HG02884 (cell line): ENCODE measurements around the gene VCL.
"Not testable (repeated sequence)": the region's sequence is repeated elsewhere in the genome, so short reads cannot be mapped to it uniquely, and the experiment has no call there.

ENCODE experiments used
- ATAC-seq: cut with Tn5 transposase; IDR thresholded peaks from one replicate; pipeline ENCODE4 v1.9.1; 2021; ENCODE audit warnings: mild to moderate bottlenecking, moderate library complexity; ENCODE audit not compliant: unreplicated experiment

The VCL gene

DNA sequence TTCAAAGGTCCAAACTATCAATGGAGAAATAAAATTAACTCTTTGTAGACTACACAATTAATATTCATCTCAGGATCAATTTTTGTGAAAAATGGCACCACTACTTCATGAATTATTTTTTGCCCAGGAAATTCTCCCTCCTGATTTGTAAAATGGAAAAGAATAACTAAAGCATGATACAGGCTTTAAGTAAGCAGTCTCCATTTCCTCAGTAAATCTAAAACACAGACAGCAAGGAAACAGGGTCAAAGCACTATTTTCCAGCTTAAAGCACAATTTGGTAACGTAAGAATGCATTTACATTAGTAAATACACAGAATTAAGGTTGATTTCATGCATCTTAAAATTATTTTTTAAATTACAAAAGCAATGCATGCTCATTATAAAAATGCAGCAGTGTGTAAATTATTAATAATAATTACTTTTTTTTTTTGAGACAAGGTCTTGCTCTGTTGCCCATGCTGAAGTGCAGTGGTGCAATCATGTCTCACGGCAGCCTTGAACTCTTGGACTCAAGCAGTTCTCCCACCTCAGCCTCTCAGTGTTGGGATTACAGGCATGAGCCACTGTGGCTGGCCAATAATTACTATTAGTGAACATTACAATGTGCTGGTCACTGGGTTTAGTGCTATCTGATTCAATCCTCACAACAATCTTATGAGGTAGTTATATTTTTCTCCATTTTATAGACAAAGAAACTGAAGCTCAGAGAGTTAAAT lies 26.1 kb upstream of the VCL start:
- no peak for ATAC-seq

- ATAC-seq: no peak
These were observed 24.5 kb upstream of the VCL start for GRCh38 chr10:73973427-73973826.

DNA sequence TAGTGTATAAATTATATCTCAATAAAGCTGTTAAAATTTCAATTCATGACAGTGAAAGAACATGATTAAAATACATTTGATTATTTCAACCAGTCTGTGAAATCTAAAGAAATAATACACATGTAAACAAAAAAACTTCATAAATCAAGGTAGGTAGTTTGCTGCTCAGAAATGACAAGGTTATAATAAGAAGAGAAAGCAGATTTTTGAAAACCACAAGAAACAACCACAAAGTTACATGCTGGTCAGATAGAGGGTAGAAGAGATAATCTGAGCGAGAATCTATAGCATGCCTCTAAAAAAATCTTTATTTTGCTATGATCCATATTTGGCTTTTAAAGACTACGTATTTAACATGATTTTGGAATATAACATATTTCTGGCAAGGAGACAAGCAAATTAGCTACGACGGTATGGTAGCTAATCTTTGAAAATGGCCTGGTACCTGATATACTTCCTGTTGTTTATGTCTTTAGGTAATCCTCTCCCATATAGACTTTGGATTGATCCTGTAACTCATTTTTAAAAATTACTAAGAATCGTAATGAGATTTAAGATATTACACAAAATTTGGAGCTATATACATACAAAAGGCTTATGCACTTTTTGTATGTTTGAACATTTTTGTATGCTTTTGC lies 23.5 kb upstream of the VCL start:
- ATAC-seq: no peak

- no peak for ATAC-seq
These were observed 22.5 kb upstream of the VCL start for GRCh38 chr10:73975388-73975787.

- ATAC-seq: no peak
These were observed 18.6 kb upstream of the VCL start for GRCh38 chr10:73979141-73979808.

GRCh38 chr10:73979809-73980433 lies 18.0 kb upstream of the VCL start:
- ATAC-seq: no peak

GRCh38 chr10:73981812-73982211 lies 16.1 kb upstream of the VCL start:
- ATAC-seq: no peak

DNA sequence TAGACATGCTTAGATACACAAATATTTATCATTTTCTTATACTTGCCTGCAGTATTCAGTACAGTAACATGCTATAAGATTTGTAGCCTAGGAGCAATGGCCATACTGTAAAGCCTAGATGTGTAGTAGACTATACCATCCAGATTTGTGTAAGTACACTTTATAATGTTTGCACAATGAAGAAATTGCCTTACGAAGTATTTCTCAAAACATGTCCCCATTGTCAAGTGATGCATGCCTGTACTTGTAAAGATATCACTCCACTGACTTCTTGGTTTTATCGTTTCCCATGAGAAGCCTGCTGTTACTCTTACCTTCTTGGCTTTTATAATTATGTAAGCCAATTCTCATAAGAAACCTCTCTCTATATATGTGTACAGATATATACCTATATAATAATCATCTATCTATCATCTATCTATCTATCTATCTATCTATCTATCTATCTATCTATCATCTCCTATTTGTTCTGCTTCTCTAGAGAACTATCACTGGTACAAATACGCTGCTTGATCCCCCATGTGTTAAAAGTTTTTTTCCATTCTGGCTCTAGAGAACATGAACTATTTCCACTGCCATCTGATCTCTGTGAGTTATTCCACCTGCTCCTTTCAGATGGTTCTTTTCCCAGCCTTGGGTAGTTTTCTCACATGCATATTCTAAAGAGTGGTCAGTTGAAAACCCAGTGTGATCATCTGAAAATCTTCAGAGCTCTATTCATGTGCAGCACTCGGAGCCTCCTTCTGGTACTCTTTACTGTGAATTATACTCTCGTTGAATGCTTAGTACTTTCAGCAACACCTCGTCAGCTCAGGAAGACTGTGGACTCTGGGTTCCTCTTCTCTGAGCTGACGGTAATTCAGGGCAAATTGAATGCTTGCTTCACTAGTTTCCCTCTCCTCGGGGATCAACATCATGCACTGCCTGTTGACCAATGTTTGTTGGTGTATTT lies 14.5 kb upstream of the VCL start:
- ATAC-seq: no peak

DNA sequence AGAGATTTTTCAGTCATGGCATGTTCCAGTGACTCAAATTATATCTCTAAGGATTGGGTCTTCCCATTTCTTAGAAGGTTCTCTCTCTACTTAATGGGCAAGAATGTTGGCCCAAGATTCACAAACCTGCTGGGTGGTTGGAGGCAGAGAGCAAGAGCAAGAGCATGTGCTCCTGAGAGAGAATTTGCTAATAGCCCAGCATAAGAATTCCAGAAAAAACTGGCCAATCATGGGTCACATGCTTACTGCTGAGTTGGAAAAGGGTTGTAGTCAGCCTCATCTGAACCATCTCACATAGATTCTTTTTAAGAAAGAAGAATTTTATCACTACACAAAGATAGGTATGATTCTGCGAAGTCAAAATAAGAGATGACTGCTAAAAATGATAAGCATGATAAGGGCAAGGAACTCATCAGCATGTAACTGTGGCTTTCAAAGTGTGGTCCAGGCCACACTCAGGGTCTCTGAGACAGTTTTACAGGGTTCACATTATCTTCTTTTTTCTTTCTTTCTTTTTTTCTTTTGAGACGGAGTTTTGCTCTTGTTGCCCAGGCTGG lies 8.2 kb upstream of the VCL start:
- no peak for ATAC-seq

DNA sequence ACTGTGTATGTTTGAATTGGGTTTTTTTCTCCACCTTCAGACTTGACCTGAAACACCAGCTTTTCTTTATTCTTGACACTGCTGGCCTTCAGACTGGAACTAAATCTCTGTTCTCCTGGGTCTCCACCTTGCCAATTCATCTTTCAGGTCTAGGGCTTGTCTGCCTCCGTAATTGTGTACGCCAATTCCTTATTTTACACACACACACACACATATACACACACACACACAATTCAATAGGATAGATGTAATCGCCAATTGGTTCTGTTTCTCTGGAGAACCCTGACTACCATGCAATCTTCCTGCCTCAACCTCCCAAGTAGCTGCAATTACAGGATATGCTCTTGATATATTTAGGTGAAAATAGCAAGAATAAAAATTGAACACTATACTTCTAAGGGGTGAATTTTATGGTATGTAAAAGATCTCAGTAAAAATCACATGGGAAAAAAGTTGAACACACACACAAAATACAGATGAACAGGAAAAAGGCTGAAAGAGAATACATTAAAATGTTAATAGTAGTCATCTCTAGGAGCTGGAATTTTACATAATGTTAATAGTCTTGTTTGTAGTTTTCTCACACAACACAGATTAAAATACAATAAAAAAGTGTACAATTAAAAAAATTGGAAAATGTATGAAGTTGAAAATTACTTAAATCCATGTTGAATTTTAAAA lies 6.6 kb upstream of the VCL start:
- no peak for ATAC-seq

GRCh38 chr10:73991884-73992245 lies 6.1 kb upstream of the VCL start:
- no peak for ATAC-seq

- no peak for ATAC-seq
These were observed 4.8 kb upstream of the VCL start for GRCh38 chr10:73992899-73993788.

- ATAC-seq: no peak
These were observed 2.9 kb upstream of the VCL start for GRCh38 chr10:73995035-73995358.

- ATAC-seq: peak; percentile 30
These were observed 492 bp upstream of the VCL start for GRCh38 chr10:73997461-73997786.

- no peak for ATAC-seq
These were observed 660 bp downstream of the VCL start for GRCh38 chr10:73998623-73998928.

DNA sequence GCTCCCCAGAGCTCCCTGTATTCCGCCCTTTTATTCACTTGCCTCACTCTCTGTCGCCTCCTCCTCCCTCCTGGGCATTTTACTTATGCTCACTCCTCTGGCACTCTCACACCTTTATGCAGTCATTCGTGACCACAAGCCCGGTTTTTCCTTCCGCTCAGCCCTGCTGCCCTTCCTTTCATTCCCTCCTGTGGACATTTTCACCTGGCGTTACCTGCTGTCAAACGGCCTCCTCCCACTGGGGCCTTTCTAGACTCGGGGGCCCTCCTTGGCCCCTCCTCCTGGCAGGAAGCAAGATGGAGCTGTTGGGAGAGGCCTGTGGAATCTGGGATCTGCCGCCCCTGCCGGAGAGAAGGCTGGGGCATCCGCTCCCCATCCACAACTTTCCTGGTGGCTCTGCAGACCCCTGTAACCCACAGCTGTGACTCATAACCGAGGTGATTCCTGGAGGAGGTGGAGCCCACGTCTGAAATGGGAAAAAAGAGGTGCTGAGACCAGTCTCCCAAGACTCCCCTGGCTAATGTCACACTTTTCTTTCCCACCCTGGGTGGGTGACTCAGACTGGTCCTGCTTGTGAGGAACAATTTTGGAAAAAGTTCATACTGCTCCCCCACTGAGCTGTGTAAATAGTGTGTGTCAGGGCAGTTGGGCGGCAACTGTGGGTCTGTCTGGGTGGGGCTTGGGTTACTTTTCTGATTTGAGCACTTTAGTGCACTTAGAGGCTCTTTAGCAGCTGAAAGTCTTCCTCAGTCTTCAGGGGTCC lies 1.2 kb downstream of the VCL start:
- no peak for ATAC-seq

DNA sequence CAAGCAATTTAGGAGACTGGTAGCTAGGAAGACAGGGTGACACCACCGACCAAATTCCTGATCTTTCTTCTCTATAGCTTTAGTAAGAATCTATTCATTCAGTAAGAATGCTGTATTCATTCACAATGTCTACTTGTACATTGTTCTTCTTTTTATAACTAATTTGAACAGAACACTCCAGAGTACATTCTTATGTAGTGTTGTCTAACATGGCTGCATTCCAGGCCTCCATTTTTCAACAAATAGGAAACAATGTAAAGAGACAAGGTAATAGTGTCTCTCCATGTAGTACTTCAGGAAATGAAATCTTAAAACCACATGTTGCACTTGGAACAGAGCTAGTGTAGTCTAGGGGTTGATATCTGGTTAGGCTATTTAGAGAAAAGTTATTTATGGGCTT lies 1.8 kb downstream of the VCL start:
- ATAC-seq: no peak

DNA sequence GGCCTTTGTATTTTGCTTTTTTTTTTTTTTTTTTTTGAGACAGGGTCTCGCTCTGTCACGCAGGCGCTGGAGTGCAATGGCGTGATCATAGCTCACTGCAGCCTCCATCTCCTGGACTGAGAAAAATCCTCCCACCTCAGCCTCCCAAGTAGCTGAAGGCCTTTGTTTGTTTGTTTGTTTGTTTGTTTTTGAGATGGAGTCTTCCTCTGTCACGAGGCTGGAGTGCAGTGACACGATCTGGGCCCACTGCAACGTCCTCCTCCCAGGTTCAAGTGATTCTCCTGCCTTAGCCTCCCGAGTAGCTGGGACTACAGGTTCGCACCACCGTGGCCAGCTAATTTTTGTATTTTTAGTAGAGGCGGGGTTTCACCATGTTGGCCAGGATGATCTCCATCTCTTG lies 2.3 kb downstream of the VCL start:
- not testable (repeated sequence) for ATAC-seq
